Activated naive CD8-positive, alpha-beta T cell treated with anti-CD3 and anti-CD28 coated beads for 36 hours (primary cell): ENCODE data around the gene PRKAB1. TPM values are rescaled to one million over a fixed set of nuclear protein-coding genes. Genes with fewer than 3 reads are reported as not detected.
A peak's percentile ranks its signal among the peaks of the same experiment; 100 is the strongest.
"Not testable (repeated sequence)": the region's sequence is repeated elsewhere in the genome, so short reads cannot be mapped to it uniquely, and the experiment has no call there.

Experiments used
- DNase-seq: peaks from one replicate; pipeline ENCODE4 v3.0.0; 2021
- H3K27ac Mint-ChIP-seq: one replicate; pipeline ENCODE4 v1.8.0; 2022; ENCODE audit warnings: mild to moderate bottlenecking, moderate library complexity, mixed read lengths
- H3K27me3 Mint-ChIP-seq: one replicate; pipeline ENCODE4 v1.8.0; 2022; ENCODE audit warnings: mild to moderate bottlenecking, mixed read lengths
- H3K36me3 Mint-ChIP-seq: one replicate; pipeline ENCODE4 v1.8.0; 2021; ENCODE audit warnings: mild to moderate bottlenecking, mixed read lengths
- H3K4me1 Mint-ChIP-seq: one replicate; pipeline ENCODE4 v1.8.0; 2021; ENCODE audit warnings: mixed read lengths
- H3K4me3 Mint-ChIP-seq: one replicate; pipeline ENCODE4 v1.8.0; 2022; ENCODE audit warnings: mild to moderate bottlenecking, moderate library complexity, mixed read lengths
- H3K9me3 Mint-ChIP-seq: one replicate; pipeline ENCODE4 v1.8.0; 2022; ENCODE audit warnings: mixed read lengths
- total RNA-seq, 2 experiments: library from RNA; stranded (reverse); gene quantifications; one replicate each; pipeline ENCODE4 v1.2.3, GENCODE V29; 2021

PRKAB1 gene
- total RNA-seq, 2 experiments from 2014 or later = 26.1 to 26.5 TPM

DNA sequence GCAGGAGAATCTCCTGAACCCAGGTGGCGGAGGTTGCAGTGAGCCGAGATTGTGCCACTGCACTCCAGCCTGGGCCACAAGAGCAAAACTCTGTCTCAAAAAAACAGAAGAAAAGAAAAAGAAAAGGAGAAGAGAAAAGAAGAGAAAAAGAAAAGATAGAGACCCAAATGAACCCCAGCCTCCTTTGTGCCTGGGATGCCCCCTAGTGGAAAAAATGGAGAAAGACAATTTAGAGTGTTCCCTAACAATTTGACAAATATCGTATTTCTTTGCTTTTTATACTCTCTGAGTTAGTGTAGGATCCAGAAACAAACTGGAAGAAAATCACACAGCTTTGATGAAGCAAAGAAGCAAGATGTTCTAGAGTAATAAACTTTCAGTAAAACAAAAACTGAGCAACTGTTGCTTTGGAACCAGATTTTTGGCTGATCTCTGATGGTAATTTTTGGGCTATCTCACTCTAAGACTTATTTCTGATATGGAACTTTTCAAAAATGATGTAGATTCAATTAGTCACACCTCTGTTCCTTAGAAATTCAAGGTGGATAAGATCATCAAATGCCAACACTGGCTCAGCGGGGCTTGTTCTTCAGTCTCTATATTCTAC is 18.6 kb upstream of the PRKAB1 start:
- Mint-ChIP-seq H3K36me3 (no peaks in the 10 kb centered on the region), H3K4me3 (no peak overlapping the region), H3K4me1 (no peaks in the 10 kb centered on the region), H3K27ac (no peak overlapping the region), H3K9me3 (peaks cover 11% of the 10 kb centered on the region), H3K27me3 (peaks cover 6% of the 10 kb centered on the region)
- DNase-seq = no peak

DNA sequence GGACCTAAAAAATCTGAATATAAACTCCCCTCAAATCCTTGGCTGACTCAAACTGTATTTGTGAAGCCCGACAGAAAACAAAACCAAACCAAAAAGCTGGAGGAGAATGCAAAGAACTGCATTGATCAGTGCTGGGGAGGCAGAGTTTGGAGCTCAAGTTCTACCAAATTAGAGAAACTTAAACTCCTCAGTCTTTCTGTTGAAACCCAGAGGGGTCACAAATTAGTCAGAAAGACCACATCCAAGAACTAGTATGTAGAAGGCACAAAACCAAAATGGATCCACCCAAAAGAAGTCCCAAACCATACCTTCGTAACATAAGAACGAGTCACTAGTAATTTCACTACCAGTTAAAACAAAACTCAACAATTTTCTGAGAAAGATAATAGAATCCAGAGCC is 15.3 kb upstream of the PRKAB1 start:
- Mint-ChIP-seq H3K9me3 (peaks cover 11% of the 10 kb centered on the region), H3K27ac (no peak overlapping the region), H3K4me3 (no peak overlapping the region), H3K27me3 (peaks cover 3% of the 10 kb centered on the region), H3K36me3 (no peaks in the 10 kb centered on the region), H3K4me1 (no peaks in the 10 kb centered on the region)
- no peak for DNase-seq

DNA sequence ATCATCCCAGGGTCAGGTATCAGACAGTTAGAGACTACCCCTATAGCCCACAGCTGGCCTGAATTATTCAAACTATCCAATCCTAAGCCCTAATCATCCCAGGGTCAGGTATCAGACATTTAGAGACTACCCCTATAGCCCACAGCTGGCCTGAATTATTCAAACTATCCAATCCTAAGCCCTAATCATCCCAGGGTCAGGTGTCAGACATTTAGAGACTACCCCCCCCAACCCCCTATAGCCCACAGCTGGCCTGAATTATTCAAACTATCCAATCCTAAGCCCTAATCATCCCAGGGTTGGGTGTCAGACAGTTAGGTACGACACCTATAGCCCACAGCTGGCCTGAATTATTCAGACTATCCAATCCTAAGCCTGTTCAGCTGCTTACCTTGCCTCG is 10.9 kb upstream of the PRKAB1 start:
- not testable (repeated sequence) for DNase-seq, H3K27me3 Mint-ChIP-seq, H3K36me3 Mint-ChIP-seq, H3K4me3 Mint-ChIP-seq, H3K4me1 Mint-ChIP-seq, H3K27ac Mint-ChIP-seq
- H3K9me3 Mint-ChIP-seq = peaks cover 11% of the 10 kb centered on the region

DNA sequence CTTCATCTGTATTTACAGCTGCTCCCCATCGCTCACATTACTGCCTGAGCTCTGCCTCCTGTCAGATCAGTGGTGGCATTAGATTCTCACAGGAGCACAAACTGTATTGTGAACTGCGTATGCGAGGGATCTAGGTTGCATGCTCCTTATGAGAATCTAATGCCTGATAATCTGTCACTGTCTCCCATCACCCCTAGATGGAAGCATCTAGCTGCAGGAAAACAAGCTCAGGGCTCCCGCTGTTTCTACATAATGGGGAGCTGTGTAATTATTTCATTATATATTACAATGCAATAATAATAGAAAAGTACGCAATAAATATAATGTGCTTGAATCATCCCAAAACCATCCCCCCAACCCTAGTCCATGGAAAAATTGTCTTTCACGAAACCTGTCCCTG is 9.8 kb upstream of the PRKAB1 start:
- not testable (repeated sequence) for H3K27ac Mint-ChIP-seq, H3K4me3 Mint-ChIP-seq, H3K9me3 Mint-ChIP-seq, H3K27me3 Mint-ChIP-seq, DNase-seq, H3K4me1 Mint-ChIP-seq, H3K36me3 Mint-ChIP-seq

DNA sequence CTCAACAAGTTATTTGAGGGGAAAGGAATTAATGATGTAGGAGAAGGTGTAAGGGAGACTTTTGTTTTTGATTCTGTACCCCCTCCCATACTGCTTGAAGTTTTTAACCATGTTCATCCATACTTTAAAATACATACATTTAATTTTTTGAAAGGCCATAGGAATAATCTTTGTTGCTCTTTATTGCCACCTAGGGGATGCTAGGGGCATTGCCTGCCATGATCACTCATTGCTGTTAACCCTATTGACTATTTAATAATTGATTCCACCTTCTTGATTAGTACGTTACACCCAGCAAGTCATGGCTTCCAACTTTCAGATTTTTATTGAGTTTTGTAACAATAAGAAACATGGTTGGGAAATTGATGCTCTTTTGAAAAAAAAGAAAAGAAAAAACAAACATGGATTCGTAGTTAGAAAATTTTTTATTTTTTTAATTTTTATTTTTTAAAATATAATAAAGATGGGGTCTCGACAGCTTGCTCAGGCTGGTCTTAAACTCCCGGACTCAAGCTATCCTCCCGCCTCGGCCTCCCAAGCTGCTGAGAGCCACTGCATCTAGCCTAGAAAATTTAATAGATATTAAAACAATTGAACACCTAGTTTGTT is 8.5 kb upstream of the PRKAB1 start:
- Mint-ChIP-seq H3K4me3 (no peak overlapping the region), H3K27ac (no peak overlapping the region), H3K9me3 (no peaks in the 10 kb centered on the region), H3K4me1 (no peaks in the 10 kb centered on the region), H3K36me3 (no peaks in the 10 kb centered on the region), H3K27me3 (no peaks in the 10 kb centered on the region)
- no peak for DNase-seq

DNA sequence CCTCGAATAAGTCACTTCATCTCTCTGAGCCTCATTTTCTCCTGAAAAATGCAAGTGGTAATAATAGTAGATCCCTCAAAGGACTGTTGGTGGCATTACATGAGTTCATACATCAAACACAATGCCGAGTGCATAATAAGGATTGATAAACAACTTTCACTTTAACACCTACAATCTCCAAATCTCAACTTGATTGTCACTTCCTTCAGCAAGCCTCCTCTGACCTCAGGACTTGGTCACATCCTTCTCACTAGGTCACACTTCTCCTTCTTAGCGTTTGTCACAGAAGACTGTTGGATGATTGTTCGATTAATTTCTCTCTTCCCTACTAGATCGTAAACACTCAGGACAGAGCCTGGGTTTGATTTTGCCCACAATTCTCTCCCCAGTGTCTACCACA is 7.9 kb upstream of the PRKAB1 start:
- Mint-ChIP-seq H3K4me1 (no peaks in the 10 kb centered on the region), H3K36me3 (no peaks in the 10 kb centered on the region), H3K27me3 (no peaks in the 10 kb centered on the region), H3K27ac (no peak overlapping the region), H3K4me3 (no peak overlapping the region), H3K9me3 (no peaks in the 10 kb centered on the region)
- no peak for DNase-seq

DNA sequence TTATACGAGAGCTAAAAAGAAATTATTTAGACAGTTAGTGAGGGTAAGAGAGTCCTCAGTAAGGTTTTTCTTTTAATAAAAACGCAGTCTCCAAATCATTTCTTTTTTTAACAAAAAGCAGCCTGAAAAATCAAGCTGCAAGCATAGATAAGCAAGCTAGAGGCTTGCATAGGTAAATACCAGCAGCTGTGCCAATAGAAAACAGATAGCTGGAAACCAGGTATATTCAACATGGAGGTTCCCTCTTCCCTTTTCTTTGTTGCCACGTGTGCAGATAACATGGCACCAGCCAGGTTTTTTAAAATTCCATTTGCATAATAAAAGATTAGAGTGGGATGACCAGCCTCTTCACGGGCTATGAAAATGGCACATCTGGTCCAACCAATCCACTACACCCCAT is 6.1 kb upstream of the PRKAB1 start:
- no peak for DNase-seq
- no peaks in the 10 kb centered on the region for H3K9me3 Mint-ChIP-seq
- H3K4me1 Mint-ChIP-seq = peaks cover 10% of the 10 kb centered on the region

DNA sequence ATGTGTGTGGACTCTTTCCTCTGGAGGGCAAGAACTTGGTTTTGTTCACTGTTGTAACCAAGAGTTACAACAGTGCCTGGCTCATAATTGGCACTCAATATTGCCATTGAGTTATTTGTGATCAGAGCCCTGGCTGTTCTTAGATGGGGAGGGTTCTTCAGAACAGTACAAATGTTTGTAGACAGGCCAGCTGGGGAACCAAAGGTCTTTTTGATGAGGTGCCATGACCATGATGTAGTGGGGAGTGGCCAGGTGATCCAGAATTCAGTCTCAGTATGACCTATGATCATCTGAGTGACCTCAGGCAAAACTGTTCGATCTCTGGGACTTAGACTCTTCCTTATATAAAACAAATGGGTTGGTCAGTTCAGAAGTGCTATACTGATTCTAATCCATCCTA is 3.3 kb upstream of the PRKAB1 start:
- Mint-ChIP-seq H3K36me3 (peaks cover 8% of the 10 kb centered on the region), H3K4me3 (no peak overlapping the region), H3K27ac (no peak overlapping the region), H3K4me1 (peaks cover 18% of the 10 kb centered on the region), H3K9me3 (no peaks in the 10 kb centered on the region), H3K27me3 (no peaks in the 10 kb centered on the region)
- DNase-seq = no peak

More for the DNA sequence above, 6.1 kb upstream of the PRKAB1 start:
- Mint-ChIP-seq H3K36me3 (no peaks in the 10 kb centered on the region), H3K27ac (no peak overlapping the region), H3K4me3 (no peak overlapping the region), H3K27me3 (no peaks in the 10 kb centered on the region)

DNA sequence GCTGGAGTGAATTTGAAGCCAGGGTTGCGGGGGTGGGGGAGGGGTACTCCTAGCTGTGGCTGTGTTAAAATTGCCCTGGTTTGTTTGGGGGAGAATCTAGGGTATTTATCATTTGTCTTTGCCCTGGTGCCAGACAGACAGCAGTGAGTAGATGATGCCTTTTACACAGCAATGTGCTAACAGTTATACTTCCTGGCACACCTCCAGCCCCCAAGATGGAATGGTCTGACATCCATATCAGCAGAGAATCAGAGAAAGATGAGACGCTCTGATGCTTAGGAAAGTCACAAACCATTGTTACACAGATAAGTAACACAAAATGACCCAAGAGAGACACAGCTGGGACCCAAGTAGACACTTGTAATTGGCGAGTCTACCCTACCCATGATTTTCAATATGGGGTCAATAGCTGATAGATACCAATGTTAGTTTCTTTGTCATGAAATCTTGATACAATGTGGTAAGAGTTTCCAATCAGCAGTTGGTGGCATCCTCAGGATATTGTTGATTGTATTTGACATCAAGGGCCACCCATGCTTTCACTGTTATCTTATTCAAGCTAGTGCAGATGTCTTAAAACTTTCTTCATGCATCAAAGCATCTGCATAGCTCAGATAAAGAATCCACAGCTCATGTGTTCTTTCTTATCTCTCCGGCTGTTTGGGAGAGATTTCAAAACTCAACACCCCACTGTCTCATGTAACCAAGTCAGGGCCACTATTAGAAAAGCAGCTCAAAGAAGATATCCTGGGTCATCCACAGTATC is 2.6 kb upstream of the PRKAB1 start:
- Mint-ChIP-seq H3K4me3 (no peak overlapping the region), H3K27ac (no peak overlapping the region), H3K36me3 (peaks cover 15% of the 10 kb centered on the region), H3K27me3 (no peaks in the 10 kb centered on the region), H3K9me3 (no peaks in the 10 kb centered on the region), H3K4me1 (peaks cover 26% of the 10 kb centered on the region)
- DNase-seq = no peak

DNA sequence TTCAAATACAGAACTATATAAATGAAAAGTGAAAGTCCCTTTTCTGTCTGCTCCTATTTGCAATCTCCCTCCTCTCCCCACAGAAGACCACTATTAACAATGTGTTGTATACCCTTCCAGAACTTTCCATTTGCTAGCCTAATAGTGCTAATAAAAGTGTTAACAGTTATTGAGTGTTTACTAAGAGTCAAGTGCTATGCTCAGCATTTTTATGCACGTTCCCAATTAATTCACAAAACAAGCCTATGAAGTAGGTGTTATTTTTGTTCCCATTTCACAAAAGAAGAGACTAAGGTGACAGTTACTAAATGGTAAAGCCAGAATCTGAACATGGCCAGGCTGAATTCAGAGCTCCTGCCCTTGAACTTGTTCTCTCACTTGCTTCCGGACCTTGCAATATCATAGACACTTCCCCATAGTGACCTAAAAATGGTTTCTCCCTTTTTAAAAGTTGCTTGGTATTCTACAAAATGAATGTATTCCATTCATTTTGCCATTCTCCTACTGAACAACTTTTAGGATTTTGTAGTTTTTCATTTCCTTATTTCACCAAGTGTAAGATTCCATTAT is 1.6 kb upstream of the PRKAB1 start:
- Mint-ChIP-seq H3K36me3 (peaks cover 24% of the 10 kb centered on the region), H3K4me1 (peaks cover 35% of the 10 kb centered on the region), H3K27me3 (no peaks in the 10 kb centered on the region), H3K4me3 (peak overlapping the region; percentile 76), H3K27ac (peak overlapping the region; percentile 61), H3K9me3 (no peaks in the 10 kb centered on the region)
- no peak for DNase-seq

DNA sequence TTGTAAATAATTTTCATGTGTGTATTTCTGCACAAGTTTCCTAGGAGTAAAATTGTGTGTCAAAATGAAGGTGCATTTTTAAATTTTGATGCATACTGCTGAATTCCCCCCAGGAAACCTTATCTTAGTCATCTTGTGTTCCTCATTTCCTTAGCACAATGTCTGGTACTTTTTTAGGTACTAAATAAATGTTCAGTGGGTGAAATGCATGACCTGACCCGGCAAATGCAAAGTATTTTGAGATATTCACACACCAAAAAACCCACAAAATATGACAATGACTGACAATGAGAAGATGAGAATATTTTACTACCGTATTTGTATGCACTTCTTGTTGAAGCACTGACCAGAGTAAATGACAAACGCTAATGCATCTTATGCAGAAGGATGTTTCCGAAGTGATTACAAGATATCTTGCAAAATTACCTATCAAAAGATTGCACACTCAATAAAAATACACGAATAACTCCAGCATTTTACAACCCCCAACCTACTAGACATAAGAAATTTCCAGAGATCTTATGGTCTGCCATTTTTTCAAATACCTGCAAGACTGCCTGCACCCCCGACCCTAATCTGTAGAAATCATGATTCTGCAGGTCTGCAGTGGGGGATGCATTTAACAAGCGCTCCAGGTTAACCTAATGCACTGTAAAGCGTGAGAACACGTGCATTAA is 895 bp upstream of the PRKAB1 start:
- Mint-ChIP-seq H3K27me3 (no peaks in the 10 kb centered on the region), H3K27ac (peak overlapping the region; percentile 57), H3K9me3 (no peaks in the 10 kb centered on the region), H3K4me3 (peak overlapping the region; percentile 76), H3K4me1 (peaks cover 38% of the 10 kb centered on the region), H3K36me3 (peaks cover 30% of the 10 kb centered on the region)
- no peak for DNase-seq

DNA sequence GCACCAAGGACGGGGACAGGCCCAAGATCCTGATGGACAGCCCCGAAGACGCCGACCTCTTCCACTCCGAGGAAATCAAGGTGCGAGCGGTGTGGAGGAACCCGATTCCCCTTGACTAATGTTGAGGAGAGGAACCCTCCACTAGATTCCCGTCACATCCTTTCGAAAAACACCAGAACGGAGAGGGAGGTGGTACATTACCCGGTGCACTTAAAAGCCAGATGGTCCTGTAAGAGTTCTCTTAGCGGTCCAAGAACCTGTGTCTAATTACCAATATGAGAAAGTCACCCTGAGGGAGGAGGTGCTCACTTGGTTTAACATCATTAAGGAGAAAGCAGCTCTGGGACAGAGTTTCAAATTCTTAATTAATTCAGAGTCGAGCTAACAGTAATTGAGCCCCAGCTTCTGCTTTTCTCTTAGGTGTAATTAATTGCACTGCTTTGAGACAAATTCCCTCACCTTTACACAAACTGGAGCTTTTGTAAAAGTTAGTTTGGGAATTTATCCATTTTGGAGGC is 450 bp downstream of the PRKAB1 start:
- peaks cover 51% of the 10 kb centered on the region for H3K4me1 Mint-ChIP-seq
- peak overlapping the region; percentile 92 for H3K4me3 Mint-ChIP-seq
- H3K9me3 Mint-ChIP-seq = no peaks in the 10 kb centered on the region

DNA sequence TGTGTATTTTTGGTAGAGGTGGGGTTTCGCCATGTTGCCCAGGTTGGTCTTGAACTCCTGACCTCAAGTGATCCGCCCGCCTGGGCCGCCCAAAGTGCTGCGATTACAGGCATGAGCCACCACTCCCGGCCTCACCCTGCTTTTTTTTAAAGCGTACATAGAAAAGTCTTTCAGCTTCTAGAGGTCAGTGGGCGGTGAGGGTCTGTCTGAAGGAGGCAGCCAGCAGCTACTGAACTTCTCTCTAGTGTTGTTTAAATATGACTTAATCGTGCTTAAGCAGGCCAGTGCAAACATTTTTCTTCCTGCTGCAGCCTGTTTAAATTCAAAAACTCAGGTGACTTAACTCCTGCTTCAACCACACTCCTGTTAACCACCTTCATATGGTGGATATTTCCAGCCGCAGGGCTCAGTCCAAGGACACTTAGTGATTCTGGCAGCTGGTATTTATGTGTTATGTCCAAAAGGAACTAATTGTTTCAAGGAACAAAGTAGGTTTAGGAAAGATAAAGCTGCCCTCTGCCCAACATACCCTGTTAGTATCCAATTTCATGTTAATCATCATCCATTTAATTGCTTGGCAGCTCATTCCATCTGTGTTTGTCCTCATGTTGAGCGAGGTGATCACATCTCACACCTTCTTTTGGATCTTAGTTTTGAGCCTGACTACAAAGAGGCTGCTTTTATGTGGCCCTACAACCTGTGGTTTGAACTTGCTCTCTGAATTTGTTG is 2.0 kb downstream of the PRKAB1 start:
- Mint-ChIP-seq H3K27ac (peak overlapping the region; percentile 76), H3K36me3 (peaks cover 47% of the 10 kb centered on the region), H3K27me3 (no peaks in the 10 kb centered on the region), H3K4me3 (peak overlapping the region; percentile 66), H3K4me1 (peaks cover 60% of the 10 kb centered on the region), H3K9me3 (no peaks in the 10 kb centered on the region)
- no peak for DNase-seq

More for the DNA sequence above, 450 bp downstream of the PRKAB1 start:
- no peak for DNase-seq
- Mint-ChIP-seq H3K27me3 (no peaks in the 10 kb centered on the region), H3K27ac (peak overlapping the region; percentile 92), H3K36me3 (peaks cover 39% of the 10 kb centered on the region)

DNA sequence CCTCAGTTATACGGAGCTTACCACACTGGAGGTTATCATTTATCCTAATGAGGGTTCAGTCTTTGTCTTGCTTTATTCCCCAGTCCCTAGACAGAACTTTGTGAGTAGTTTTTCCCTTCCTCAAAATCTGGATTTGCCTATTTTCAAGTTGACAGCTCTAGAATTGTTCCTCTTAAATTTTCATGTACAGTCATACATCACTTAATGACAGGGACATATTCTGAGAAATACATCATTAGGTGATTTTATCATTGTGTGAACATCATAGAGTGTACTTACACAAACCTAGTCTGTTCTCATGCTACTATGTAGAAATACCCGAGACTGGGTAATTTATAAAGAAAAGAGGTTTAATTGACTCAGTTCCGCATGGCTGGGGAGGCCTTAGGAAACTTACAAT is 3.1 kb downstream of the PRKAB1 start:
- Mint-ChIP-seq H3K27ac (peak overlapping the region; percentile 66), H3K4me1 (peaks cover 58% of the 10 kb centered on the region), H3K4me3 (no peak overlapping the region), H3K36me3 (peaks cover 53% of the 10 kb centered on the region), H3K27me3 (no peaks in the 10 kb centered on the region), H3K9me3 (no peaks in the 10 kb centered on the region)
- no peak for DNase-seq
